Caco-2 (cell line): ENCODE data around the gene CHST14. TPM values are rescaled to one million over a fixed set of nuclear protein-coding genes. Genes with fewer than 3 reads are reported as not detected.
A peak's percentile ranks its signal among the peaks of the same experiment; 100 is the strongest.

ENCODE experiments used
- BruUV-seq: library from RNA; stranded (reverse); fragments of 400-500 nt; replicated peaks from 2 replicates; lab custom pipeline; 2021; lab: Mats Ljungman, UMichigan
- CTCF ChIA-PET: fragments of 300-600 bp; sonication (Branson Sonifier 250); formaldehyde crosslinking; loops from one replicate; lab custom pipeline; 2022; ENCODE audit warnings: antibody characterized with exemption; lab: Charles Lee
- POLR2A ChIA-PET: fragments of 300-600 bp; sonication (Branson Sonifier 250); formaldehyde crosslinking; loops from one replicate; lab custom pipeline; 2022; ENCODE audit warnings: antibody characterized with exemption; lab: Charles Lee
- DNase-seq, 2 experiments: peaks; one replicate each; pipeline versions ENCODE4 v3.0.0 to v3.0.0-alpha.2; 2020 to 2022
- H3K27me3 ChIP-seq: replicated peaks from 2 replicates; pipeline ENCODE4 v1.6.0; 2011; ENCODE audit warnings: low read length; ENCODE audit not compliant: control insufficient read depth, insufficient read depth
- H3K36me3 ChIP-seq: 2 replicates; pipeline ENCODE4 v1.5.1; 2011; ENCODE audit warnings: low read length; ENCODE audit not compliant: control insufficient read depth, insufficient read depth
- H3K4me1 ChIP-seq: fragments of 250-450 bp; sonication (Bioruptor Pico); 2 replicates; pipeline ENCODE4 v1.5.1; 2020; ENCODE audit warnings: mild to moderate bottlenecking
- H3K4me3 ChIP-seq: 2 replicates; pipeline ENCODE4 v1.5.1; 2011; ENCODE audit warnings: low read depth, mild to moderate bottlenecking, control low read depth, low read length
- H3K9me3 ChIP-seq: fragments of 250-450 bp; sonication (Bioruptor Pico); 2 replicates; pipeline ENCODE4 v1.5.1; 2020; ENCODE audit warnings: mild to moderate bottlenecking, moderate library complexity
- H3K27ac Mint-ChIP-seq: one replicate; pipeline ENCODE4 v1.8.0; 2022; ENCODE audit warnings: mixed read lengths; ENCODE audit not compliant: unreplicated experiment
- H3K27me3 Mint-ChIP-seq: one replicate; pipeline ENCODE4 v1.8.0; 2022; ENCODE audit warnings: mixed read lengths; ENCODE audit not compliant: insufficient read depth, unreplicated experiment
- H3K36me3 Mint-ChIP-seq: one replicate; pipeline ENCODE4 v1.8.0; 2022; ENCODE audit warnings: mild to moderate bottlenecking, mixed read lengths; ENCODE audit not compliant: insufficient read depth, unreplicated experiment
- H3K4me1 Mint-ChIP-seq: one replicate; pipeline ENCODE4 v1.8.0; 2022; ENCODE audit warnings: low read depth, mixed read lengths; ENCODE audit not compliant: unreplicated experiment
- H3K4me3 Mint-ChIP-seq: one replicate; pipeline ENCODE4 v1.8.0; 2022; ENCODE audit warnings: mild to moderate bottlenecking, moderate library complexity, mixed read lengths; ENCODE audit not compliant: unreplicated experiment
- H3K9me3 Mint-ChIP-seq: one replicate; pipeline ENCODE4 v1.8.0; 2022; ENCODE audit warnings: mixed read lengths; ENCODE audit not compliant: unreplicated experiment
- CTCF ChIP-seq, 2 experiments: fragments of 200-600 bp in 1 of 2; IDR thresholded peaks; 1 replicate in 1 of 2; 2 replicates in 1 of 2; pipeline versions ENCODE4 v1.5.1 to v1.8.0; 2011 to 2022; ENCODE audit warnings: antibody characterized with exemption in 1 of 2, control low read depth in 1 of 2, inconsistent platforms in 1 of 2, low read depth in 1 of 2, low read length in 1 of 2, mild to moderate bottlenecking in 1 of 2, moderate library complexity in 1 of 2; ENCODE audit not compliant: insufficient read depth in 1 of 2, severe bottlenecking in 1 of 2, unreplicated experiment in 1 of 2
- intact Hi-C: fragments of 100-400 bp; cut with micrococcal nuclease; formaldehyde crosslinking; loops from one replicate; pipeline ENCODE4 v1.10.0; 2022; ENCODE audit not compliant: unreplicated experiment
- total RNA-seq: library from RNA; stranded (reverse); gene quantifications from 2 replicates; pipeline ENCODE4 v1.2.3, GENCODE V29; 2022

Gene CHST14
- total RNA-seq, 1 experiment from 2014 or later: 19.6 TPM

GRCh38 chr15:40440743-40441564 is 29.8 kb upstream of the CHST14 start, which contains the start of gene BAHD1:
Gene BAHD1, plus strand, starts transcription at chr15:40440953. Its CDS starts 17,512 bp downstream, at chr15:40458465.
- POLR2A ChIA-PET: interaction anchor here (0.5 to 1.4 kb wide), 6 partner anchors 11 to 1144 kb away, joined by 3 to 6 read pairs (median 4); partner anchors contain the start of gene CCDC32
- H3K4me3 ChIP-seq: peak within 1 kb of the TSS; percentile 67
- BruUV-seq: no TSS peak
- Mint-ChIP-seq H3K27me3 (no peaks in the 10 kb centered on the region), H3K9me3 (no peaks in the 10 kb centered on the region), H3K36me3 (peaks cover 16% of the 10 kb centered on the region), H3K4me1 (peaks cover 24% of the 10 kb centered on the region), H3K27ac (peak within 1 kb of the TSS; percentile 75), H3K4me3 (peak within 1 kb of the TSS; percentile 94)
- intact Hi-C loops: loop anchor here (1.0 kb wide), 1 partner anchor 29 kb away; the partner anchor contains the start of gene CHST14
- no peaks in the 10 kb centered on the region for H3K36me3 ChIP-seq
- CTCF ChIA-PET: interaction anchor here (0.6 to 2.6 kb wide), 11 partner anchors 14 to 134 kb away, joined by 3 to 8 read pairs (median 3); partner anchors contain the start of genes CCDC32, CCDC9B, CHST14 and KNSTRN
- peak in 1 of 2 experiments; percentile 20 for TF ChIP-seq CTCF (IDR thresholded peaks at IDR 0.05; ENCODE audit: insufficient read depth in 1 of 2, low read depth in 1 of 2, low read length in 1 of 2, severe bottlenecking in 1 of 2, unreplicated experiment in 1 of 2)
- peak; percentile 97 to 98 for DNase-seq
- no peaks in the 10 kb centered on the region for H3K9me3 ChIP-seq
- no peaks in the 10 kb centered on the region for H3K27me3 ChIP-seq
- H3K4me1 ChIP-seq: peaks cover 23% of the 10 kb centered on the region

- intact Hi-C loops: loop anchor here (1.0 kb wide), 1 partner anchor 65 kb away; no protein-coding TSS in a partner anchor
- H3K27me3 Mint-ChIP-seq: no peaks in the 10 kb centered on the region
- DNase-seq: peak in 1 of 2 experiments; percentile 67
These were observed 28.9 kb upstream of the CHST14 start for GRCh38 chr15:40441565-40442531.

More at GRCh38 chr15:40441565-40442531, 28.9 kb upstream of the CHST14 start:
- TF ChIP-seq CTCF (IDR thresholded peaks at IDR 0.05; ENCODE audit: insufficient read depth in 1 of 2, low read depth in 1 of 2, low read length in 1 of 2, severe bottlenecking in 1 of 2, unreplicated experiment in 1 of 2): no peak
- Histone ChIP-seq H3K36me3 (no peaks in the 10 kb centered on the region), H3K4me1 (peaks cover 15% of the 10 kb centered on the region), H3K27me3 (no peaks in the 10 kb centered on the region), H3K9me3 (no peaks in the 10 kb centered on the region), H3K4me3 (peak overlapping the region; percentile 67)
- H3K4me1 Mint-ChIP-seq: peaks cover 19% of the 10 kb centered on the region
- BruUV-seq: no TSS peak
- H3K4me3 Mint-ChIP-seq: peak overlapping the region; percentile 79
- no peak overlapping the region for H3K27ac Mint-ChIP-seq
- H3K9me3 Mint-ChIP-seq: no peaks in the 10 kb centered on the region
- CTCF ChIA-PET: interaction anchor here (0.6 to 2.6 kb wide), 4 partner anchors 9 to 50 kb away, joined by 3 to 8 read pairs (median 5); partner anchors contain the start of gene CHST14
- POLR2A ChIA-PET: interaction anchor here (0.6 kb wide), 1 partner anchor 1144 kb away, joined by 5 read pairs; no protein-coding TSS in a partner anchor
- H3K36me3 Mint-ChIP-seq: peaks cover 16% of the 10 kb centered on the region
